Gastroesophageal sphincter (tissue), 4 donors: ENCODE data around the gene MDGA2. TPM values are rescaled to one million over a fixed set of nuclear protein-coding genes. Genes with fewer than 3 reads are reported as not detected.

Source experiments
- ATAC-seq: fragments of 150-250 bp; one replicate; pipeline ENCODE4 v1.9.1; 2016; ENCODE audit warnings: mild to moderate bottlenecking, moderate library complexity
- H3K27ac ChIP-seq, 4 donors: fragments of 200-600 bp; sonication (generic) in 3 of 4; 1 replicate in 3 of 4; 2 replicates in 1 of 4; pipeline ENCODE4 v1.5.1; 2016 to 2019
- H3K27me3 ChIP-seq: fragments of 200-600 bp; sonication (generic); one replicate; pipeline ENCODE4 v1.5.1; 2019
- H3K36me3 ChIP-seq, 2 donors: fragments of 200-600 bp; sonication (generic); one replicate each; pipeline ENCODE4 v1.5.1; 2019; ENCODE audit warnings: control low read depth in 1 of 2
- H3K4me1 ChIP-seq, 3 donors: fragments of 200-600 bp; sonication (generic); 1 replicate in 2 of 3; 2 replicates in 1 of 3; pipeline ENCODE4 v1.5.1; 2016 to 2019; ENCODE audit warnings: control low read depth in 2 of 3
- H3K4me3 ChIP-seq, 2 donors: fragments of 200-600 bp; sonication (generic); one replicate each; pipeline ENCODE4 v1.5.1; 2019; ENCODE audit warnings: mild to moderate bottlenecking in 1 of 2, moderate library complexity in 1 of 2
- H3K9me3 ChIP-seq, 3 donors: fragments of 200-600 bp; sonication (generic); one replicate each; pipeline ENCODE4 v1.5.1; 2017 to 2019; ENCODE audit warnings: control low read depth in 2 of 3
- EP300 ChIP-seq: sonication (generic); formaldehyde crosslinking; IDR thresholded peaks from one replicate; pipeline ENCODE4 v1.6.1; 2017; ENCODE audit warnings: antibody characterized with exemption, mild to moderate bottlenecking
- POLR2A ChIP-seq, 2 donors: fragments of 450-650 bp; IDR thresholded peaks; one replicate each; pipeline ENCODE4 v1.6.1; 2017; ENCODE audit warnings: antibody characterized with exemption in 2 of 2, mild to moderate bottlenecking in 2 of 2, moderate library complexity in 1 of 2
- POLR2AphosphoS5 ChIP-seq: sonication (generic); formaldehyde crosslinking; IDR thresholded peaks from one replicate; pipeline ENCODE4 v1.6.1; 2017; ENCODE audit warnings: antibody characterized with exemption
- WGBS, 2 donors: methylation state at CpG; one replicate each; pipeline ENCODE4 v1.1.5; 2018; ENCODE audit warnings: low coverage in 1 of 2; 5-methylcytosine and 5-hydroxymethylcytosine counted together
- total RNA-seq, 4 donors: library from RNA; depleted of rRNA; stranded (reverse); fragments of >200 nt; gene quantifications; one replicate each; pipeline ENCODE4 v1.1.0, GENCODE V29; 2016
- TF ChIP-seq, protein P1 (sequence below), 4 experiments: fragments of 200-600 bp in 2 of 4; fragments of 450-650 bp in 2 of 4; sonication (generic) in 1 of 4; IDR thresholded peaks; one replicate each; pipeline ENCODE4 v1.5.1; 2017 to 2019; ENCODE audit warnings: antibody characterized with exemption in 4 of 4, mild to moderate bottlenecking in 2 of 4, moderate library complexity in 2 of 4

The MDGA2 gene
- total RNA-seq, 4 donors from 2014 or later: 0.40 TPM; not detected in 3

DNA sequence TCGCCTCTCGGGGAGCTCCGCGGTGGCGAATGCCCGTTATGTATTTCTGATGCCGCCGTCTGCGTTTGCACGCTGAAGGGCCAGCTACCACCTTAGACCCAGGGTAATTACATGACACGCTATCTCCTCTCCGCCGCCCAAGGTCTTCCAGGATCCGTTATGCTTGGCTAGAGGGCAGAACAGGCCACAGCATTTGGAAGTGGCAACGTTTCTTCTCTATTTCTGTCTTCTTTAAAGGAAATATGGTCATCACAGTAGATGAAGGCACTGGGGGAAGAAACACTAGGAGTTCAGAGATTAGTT is 861 bp upstream of the MDGA2 start:
- Histone ChIP-seq H3K27me3 (peaks cover 71% of the 10 kb centered on the region), H3K4me1 (peaks cover 0 to 29% (median 12%) of the 10 kb centered on the region in 3 donors), H3K36me3 (no peaks in the 10 kb centered on the region), H3K9me3 (no peaks in the 10 kb centered on the region), H3K27ac (no peak overlapping the region), H3K4me3 (peak overlapping the region in 1 of 2 donors; percentile 49)
- WGBS, 2 donors: 3 to 7% methylated on average over 5 to 6 of the region's 15 CpGs
- no peak for ATAC-seq
- TF ChIP-seq POLR2AphosphoS5 (no peak), POLR2A (IDR thresholded peaks at IDR 0.05) (no peak), EP300 (no peak)
- TF ChIP-seq, protein P1, sequence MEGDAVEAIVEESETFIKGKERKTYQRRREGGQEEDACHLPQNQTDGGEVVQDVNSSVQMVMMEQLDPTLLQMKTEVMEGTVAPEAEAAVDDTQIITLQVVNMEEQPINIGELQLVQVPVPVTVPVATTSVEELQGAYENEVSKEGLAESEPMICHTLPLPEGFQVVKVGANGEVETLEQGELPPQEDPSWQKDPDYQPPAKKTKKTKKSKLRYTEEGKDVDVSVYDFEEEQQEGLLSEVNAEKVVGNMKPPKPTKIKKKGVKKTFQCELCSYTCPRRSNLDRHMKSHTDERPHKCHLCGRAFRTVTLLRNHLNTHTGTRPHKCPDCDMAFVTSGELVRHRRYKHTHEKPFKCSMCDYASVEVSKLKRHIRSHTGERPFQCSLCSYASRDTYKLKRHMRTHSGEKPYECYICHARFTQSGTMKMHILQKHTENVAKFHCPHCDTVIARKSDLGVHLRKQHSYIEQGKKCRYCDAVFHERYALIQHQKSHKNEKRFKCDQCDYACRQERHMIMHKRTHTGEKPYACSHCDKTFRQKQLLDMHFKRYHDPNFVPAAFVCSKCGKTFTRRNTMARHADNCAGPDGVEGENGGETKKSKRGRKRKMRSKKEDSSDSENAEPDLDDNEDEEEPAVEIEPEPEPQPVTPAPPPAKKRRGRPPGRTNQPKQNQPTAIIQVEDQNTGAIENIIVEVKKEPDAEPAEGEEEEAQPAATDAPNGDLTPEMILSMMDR (IDR thresholded peaks at IDR 0.05): no peak

- TF ChIP-seq, protein P1 (IDR thresholded peaks at IDR 0.05): no peak
- TF ChIP-seq EP300: no peak
- TF ChIP-seq POLR2A (IDR thresholded peaks at IDR 0.05): no peak
- TF ChIP-seq POLR2AphosphoS5: no peak
- H3K27ac ChIP-seq: no peak overlapping the region
- WGBS, 2 donors: 0% methylated on average over 3 to 6 of the region's 81 CpGs
- H3K36me3 ChIP-seq: no peaks in the 10 kb centered on the region
- H3K27me3 ChIP-seq: peaks cover 71% of the 10 kb centered on the region
- H3K9me3 ChIP-seq: no peaks in the 10 kb centered on the region
- peaks cover 0 to 29% (median 12%) of the 10 kb centered on the region in 3 donors for H3K4me1 ChIP-seq
- no peak for ATAC-seq
- H3K4me3 ChIP-seq: peak overlapping the region in 1 of 2 donors; percentile 49
Observed at GRCh38 chr14:47674543-47675465, 601 bp downstream of the MDGA2 start.

GRCh38 chr14:47674148-47674542 is 1.3 kb downstream of the MDGA2 start:
- Histone ChIP-seq H3K36me3 (no peaks in the 10 kb centered on the region), H3K27me3 (peaks cover 67% of the 10 kb centered on the region), H3K9me3 (no peaks in the 10 kb centered on the region), H3K27ac (no peak overlapping the region), H3K4me1 (peaks cover 0 to 29% (median 12%) of the 10 kb centered on the region in 3 donors), H3K4me3 (peak overlapping the region in 1 of 2 donors; percentile 49)
- WGBS, 2 donors: 0% methylated on average over 6 to 15 of the region's 36 CpGs
- no peak for TF ChIP-seq POLR2A (IDR thresholded peaks at IDR 0.05)
- no peak for TF ChIP-seq EP300
- no peak for TF ChIP-seq POLR2AphosphoS5
- TF ChIP-seq, protein P1 (IDR thresholded peaks at IDR 0.05): no peak
- no peak for ATAC-seq

DNA sequence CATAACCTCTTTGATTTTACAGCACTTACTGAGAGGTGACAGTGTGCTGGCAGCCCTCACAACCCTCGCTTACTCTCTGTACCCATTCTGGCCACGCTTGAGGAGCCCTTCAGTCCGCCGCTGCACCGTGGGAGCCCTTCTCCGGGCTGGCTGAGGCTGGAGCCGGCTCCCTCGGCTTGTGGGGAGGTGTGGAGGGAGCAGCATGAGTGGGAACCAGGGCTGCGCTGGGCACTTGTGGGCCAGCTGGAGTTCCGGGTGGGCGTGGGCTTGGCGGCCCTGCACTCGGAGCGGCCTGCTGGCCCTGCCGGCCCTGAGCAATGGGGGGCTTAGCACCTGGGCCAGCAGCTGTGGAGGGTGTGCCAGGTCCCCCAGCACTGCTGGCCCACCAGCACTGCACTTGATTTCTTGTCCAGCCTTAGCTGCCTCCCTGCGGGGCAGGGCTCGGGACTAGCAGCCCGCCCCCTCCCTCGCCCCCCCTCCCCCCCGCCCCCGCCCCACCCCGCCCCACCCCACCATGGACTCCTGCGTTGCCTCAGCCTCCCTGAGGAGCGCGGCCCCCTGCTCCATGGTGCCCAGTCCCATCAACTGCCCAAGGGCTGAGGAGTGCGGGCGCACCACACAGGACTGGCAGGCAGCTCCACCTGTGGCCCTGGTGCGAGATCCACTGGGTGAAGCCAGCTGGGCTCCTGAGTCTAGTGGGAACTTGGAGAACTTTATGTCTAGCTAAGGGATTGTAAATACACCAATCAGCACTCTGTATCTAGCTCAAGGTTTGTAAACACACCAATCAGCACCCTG is 9.9 kb downstream of the MDGA2 start:
- H3K9me3 ChIP-seq: no peaks in the 10 kb centered on the region
- no peaks in the 10 kb centered on the region for H3K4me1 ChIP-seq
- ATAC-seq: no peak
- peaks cover 8% of the 10 kb centered on the region for H3K27me3 ChIP-seq
- no peak overlapping the region for H3K27ac ChIP-seq
- TF ChIP-seq, protein P1 (IDR thresholded peaks at IDR 0.05): no peak
- H3K36me3 ChIP-seq: no peaks in the 10 kb centered on the region
- 100% methylated on average over 1 of the region's 28 CpGs; no CpG with 5 or more reads in 1 of the 2 donors for WGBS, 2 donors
- no peak overlapping the region for H3K4me3 ChIP-seq
